RWPE1 (cell line): ENCODE measurements around the gene MBNL2.

ENCODE experiments used
- CTCF ChIA-PET: fragments of 350-600 bp; sonication (Branson Sonifier 250); formaldehyde crosslinking; extraction: SDS; loops from one replicate; lab custom pipeline; 2021; lab: Yijun Ruan, JAX
- POLR2A ChIA-PET: fragments of 400-600 bp; formaldehyde crosslinking; extraction: SDS; loops from one replicate; lab custom pipeline; 2020; ENCODE audit warnings: antibody characterized with exemption; ENCODE audit not compliant: low non-redundant PET; lab: Yijun Ruan, JAX
- DNase-seq: peaks from one replicate; pipeline ENCODE4 v3.0.0; 2012; ENCODE audit warnings: low spot score
- H3K27ac ChIP-seq: fragments of 450-650 bp; 2 replicates; pipeline ENCODE4 v1.5.1; 2017
- CTCF ChIP-seq: fragments of 450-650 bp; conservative IDR thresholded peaks from 2 replicates; pipeline ENCODE4 v1.5.1; 2017; ENCODE audit warnings: low read depth, mild to moderate bottlenecking

Gene MBNL2

GRCh38 chr13:97332742-97333141 is 110.6 kb downstream of the MBNL2 start:
- H3K27ac ChIP-seq: no peak overlapping the region
- CTCF ChIA-PET: interaction anchor here (1.3 kb wide), 1 partner anchor 9 kb away, joined by 3 read pairs; no protein-coding TSS in a partner anchor
- TF ChIP-seq CTCF: no peak
- POLR2A ChIA-PET: no interaction called here
- no peak for DNase-seq

- CTCF ChIA-PET: no interaction called here
- no peak for DNase-seq
- POLR2A ChIA-PET: no interaction called here
- H3K27ac ChIP-seq: no peak overlapping the region
- no peak for TF ChIP-seq CTCF
These were observed 111.8 kb downstream of the MBNL2 start for GRCh38 chr13:97333983-97334382.

DNA sequence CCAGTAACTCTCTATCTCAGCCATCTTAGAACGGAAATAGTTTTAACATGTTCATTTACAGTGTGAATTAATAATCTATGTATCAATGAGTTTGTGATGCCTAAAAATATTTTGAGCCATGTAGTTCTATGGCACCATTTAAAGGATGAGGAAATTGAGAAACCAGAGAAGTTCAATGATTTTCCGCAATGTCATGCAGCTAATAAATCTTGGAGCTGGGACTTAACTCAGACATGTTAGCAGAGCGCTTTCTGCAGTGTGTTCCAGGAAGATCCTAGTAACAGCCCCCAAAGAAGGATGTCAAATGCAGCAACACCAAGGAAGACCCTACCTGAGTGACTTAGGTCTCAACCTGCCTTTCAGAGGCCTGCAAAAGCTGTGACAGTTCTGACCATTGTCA is 112.6 kb downstream of the MBNL2 start:
- TF ChIP-seq CTCF: no peak
- no peak for DNase-seq
- CTCF ChIA-PET: interaction anchor here (1.0 kb wide), 1 partner anchor 10 kb away, joined by 4 read pairs; no protein-coding TSS in a partner anchor
- POLR2A ChIA-PET: no interaction called here
- H3K27ac ChIP-seq: no peak overlapping the region

DNA sequence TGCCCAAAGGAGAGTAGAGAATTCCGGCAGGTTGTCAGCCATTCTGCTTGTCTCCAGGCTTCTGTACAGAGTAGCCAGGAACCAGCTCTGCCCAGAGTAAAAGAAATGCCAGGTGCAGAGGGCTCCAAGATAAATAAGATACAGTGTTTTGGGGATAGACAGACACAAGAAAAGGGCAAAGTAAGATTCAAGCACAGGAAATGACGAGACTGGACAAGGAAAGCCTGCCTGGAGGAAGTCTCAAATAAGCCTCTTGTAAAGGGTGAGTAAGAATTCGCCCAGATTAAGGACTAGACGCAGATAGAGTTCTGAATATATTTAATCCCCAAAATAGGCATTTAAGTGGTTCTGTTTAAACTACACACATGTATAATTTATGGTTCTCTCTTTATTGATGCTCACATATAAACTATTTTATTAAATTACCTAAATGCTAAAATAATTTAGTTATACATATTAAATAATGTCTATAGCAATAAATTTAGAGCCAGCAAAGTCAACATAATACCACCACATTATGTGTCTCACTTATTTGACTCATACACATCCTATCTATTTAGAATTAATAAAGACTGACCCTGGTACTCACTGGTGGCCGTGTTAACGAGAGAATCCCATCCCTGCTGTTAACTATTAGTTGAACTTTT is 113.5 kb downstream of the MBNL2 start:
- ChIA-PET POLR2A (no interaction called here), CTCF (interaction anchor here (1.0 kb wide), 1 partner anchor 9 kb away, joined by 4 read pairs; no protein-coding TSS in a partner anchor)
- H3K27ac ChIP-seq: no peak overlapping the region; the same call in 1 of the 2 replicates
- no peak for TF ChIP-seq CTCF
- no peak for DNase-seq

GRCh38 chr13:97337985-97338499 is 115.9 kb downstream of the MBNL2 start:
- CTCF ChIA-PET: interaction anchor here (0.5 kb wide), 1 partner anchor 471 kb away, joined by 3 read pairs; no protein-coding TSS in a partner anchor
- no peak overlapping the region for H3K27ac ChIP-seq
- no peak for DNase-seq
- TF ChIP-seq CTCF: no peak
- POLR2A ChIA-PET: no interaction called here

DNA sequence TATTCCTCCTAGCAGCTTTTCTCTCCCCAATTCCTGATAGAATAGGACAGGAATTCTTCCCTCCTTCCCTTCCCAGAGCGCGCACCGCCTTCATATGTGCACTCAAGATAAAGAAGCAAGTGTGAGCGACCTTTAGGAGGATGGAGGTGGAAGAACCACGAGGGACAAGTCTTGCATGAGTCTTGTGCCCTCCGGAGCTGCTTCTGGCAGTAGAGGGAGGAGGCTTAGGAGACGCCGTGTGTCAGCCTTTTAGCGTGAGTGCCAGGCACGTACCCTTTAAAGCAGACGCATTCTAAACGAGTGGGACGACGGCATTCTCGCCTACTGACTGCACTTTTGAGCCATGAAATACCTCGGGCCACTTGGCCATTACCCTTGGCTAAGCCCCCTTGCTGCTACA is 116.4 kb downstream of the MBNL2 start:
- TF ChIP-seq CTCF: no peak
- ChIA-PET CTCF (no interaction called here), POLR2A (no interaction called here)
- no peak for DNase-seq
- H3K27ac ChIP-seq: no peak overlapping the region
